Lower lobe of right lung (tissue), 2 donors: Measurements from ENCODE around the gene FGF11. TPM values are rescaled to one million over a fixed set of nuclear protein-coding genes. Genes with fewer than 3 reads are reported as not detected.
"Not testable (repeated sequence)": the region's sequence is repeated elsewhere in the genome, so short reads cannot be mapped to it uniquely, and the experiment has no call there.

Source experiments
- ATAC-seq, 2 donors: fragments of 200-7000 bp; cut with Tn5 transposase; one replicate each; pipeline ENCODE4 v1.9.1; 2020 to 2022; ENCODE audit warnings: mild to moderate bottlenecking in 2 of 2, moderate library complexity in 2 of 2
- DNase-seq: peaks from one replicate; pipeline ENCODE4 v3.0.0-alpha.2; 2020
- H3K27ac ChIP-seq: fragments of 200-600 bp; one replicate; pipeline ENCODE4 v1.8.0; 2022
- H3K27me3 ChIP-seq: fragments of 200-600 bp; one replicate; pipeline ENCODE4 v1.8.0; 2022; ENCODE audit warnings: low read depth
- H3K36me3 ChIP-seq: fragments of 200-600 bp; one replicate; pipeline ENCODE4 v1.8.0; 2022; ENCODE audit warnings: mild to moderate bottlenecking
- H3K4me1 ChIP-seq: fragments of 200-600 bp; one replicate; pipeline ENCODE4 v1.8.0; 2022
- H3K4me3 ChIP-seq: fragments of 200-600 bp; one replicate; pipeline ENCODE4 v1.8.0; 2022; ENCODE audit warnings: mild to moderate bottlenecking
- H3K9me3 ChIP-seq: fragments of 200-600 bp; one replicate; pipeline ENCODE4 v1.8.0; 2022
- CTCF ChIP-seq: fragments of 200-600 bp; IDR thresholded peaks from one replicate; pipeline ENCODE4 v1.8.0; 2022; ENCODE audit warnings: antibody characterized with exemption, mild to moderate bottlenecking
- intact Hi-C: fragments of 100-400 bp; cut with DNase I; formaldehyde crosslinking; loops from one replicate; pipeline ENCODE4 v1.11.0; 2022
- total RNA-seq: library from RNA; stranded (reverse); fragmentation: NEBNext Ultra II Directional; extraction: Animal tissue kit (Norgen Biotek cat#: 25700); gene quantifications from one replicate; pipeline ENCODE4 v1.2.1, GENCODE V29; 2021
- donor health status: DM: no; HTN: yes; CAD: no; lungs with severe emphysema.

Gene FGF11
- total RNA-seq, 1 donor from 2014 or later = 1.2 TPM

- DNase-seq (no peak), ATAC-seq (no peak)
- intact Hi-C loops = no loop called here
- TF ChIP-seq CTCF = no peak
- H3K36me3 ChIP-seq = peaks cover 53% of the 10 kb centered on the region
- no peak overlapping the region for H3K4me3 ChIP-seq
- H3K27me3 ChIP-seq = no peaks in the 10 kb centered on the region
- peak overlapping the region; percentile 61 for H3K27ac ChIP-seq
- H3K9me3 ChIP-seq = no peaks in the 10 kb centered on the region
- H3K4me1 ChIP-seq = peaks cover 50% of the 10 kb centered on the region
These were observed 27.0 kb downstream of the FGF11 start for GRCh38 chr17:7466318-7466638.

GRCh38 chr17:7466639-7467341, 27.5 kb downstream of the FGF11 start:
- intact Hi-C loops = no loop called here
- H3K4me3 ChIP-seq = no peak overlapping the region
- H3K36me3 ChIP-seq = peaks cover 49% of the 10 kb centered on the region
- H3K27me3 ChIP-seq = no peaks in the 10 kb centered on the region
- DNase-seq = peak; percentile 60
- peak overlapping the region; percentile 61 for H3K27ac ChIP-seq
- TF ChIP-seq CTCF = no peak
- no peaks in the 10 kb centered on the region for H3K9me3 ChIP-seq
- H3K4me1 ChIP-seq = peaks cover 55% of the 10 kb centered on the region
- peak; percentile 22 to 42 for ATAC-seq

- TF ChIP-seq CTCF = no peak
- DNase-seq (no peak), ATAC-seq (no peak)
- Histone ChIP-seq H3K4me3 (no peak overlapping the region), H3K27ac (peak overlapping the region; percentile 61), H3K9me3 (no peaks in the 10 kb centered on the region), H3K36me3 (peaks cover 43% of the 10 kb centered on the region), H3K27me3 (no peaks in the 10 kb centered on the region), H3K4me1 (peaks cover 61% of the 10 kb centered on the region)
- intact Hi-C loops = no loop called here
These were observed 28.2 kb downstream of the FGF11 start for GRCh38 chr17:7467498-7467897.

- no peaks in the 10 kb centered on the region for H3K27me3 ChIP-seq
- no peak overlapping the region for H3K4me3 ChIP-seq
- no peak for DNase-seq
- no peak for ATAC-seq
- peak overlapping the region; percentile 37 for H3K27ac ChIP-seq
- no peaks in the 10 kb centered on the region for H3K9me3 ChIP-seq
- H3K4me1 ChIP-seq = peaks cover 61% of the 10 kb centered on the region
- intact Hi-C loops = no loop called here
- peaks cover 36% of the 10 kb centered on the region for H3K36me3 ChIP-seq
- no peak for TF ChIP-seq CTCF
These were observed 29.0 kb downstream of the FGF11 start for GRCh38 chr17:7468290-7468689.

GRCh38 chr17:7468804-7469389, 29.6 kb downstream of the FGF11 start:
- DNase-seq (no peak), ATAC-seq (peak in 1 of 2 donors; percentile 20)
- Histone ChIP-seq H3K4me1 (peaks cover 61% of the 10 kb centered on the region), H3K27me3 (no peaks in the 10 kb centered on the region), H3K9me3 (no peaks in the 10 kb centered on the region), H3K4me3 (no peak overlapping the region), H3K27ac (peak overlapping the region; percentile 37), H3K36me3 (peaks cover 29% of the 10 kb centered on the region)
- no peak for TF ChIP-seq CTCF
- intact Hi-C loops = no loop called here

- H3K4me3 ChIP-seq, H3K27me3 ChIP-seq, DNase-seq, H3K9me3 ChIP-seq, intact Hi-C loops, H3K27ac ChIP-seq, ATAC-seq: not testable (repeated sequence)
- Histone ChIP-seq H3K4me1 (peaks cover 69% of the 10 kb centered on the region), H3K36me3 (peaks cover 22% of the 10 kb centered on the region)
These were observed 30.5 kb downstream of the FGF11 start for GRCh38 chr17:7469843-7470242.

GRCh38 chr17:7470457-7470973, 31.2 kb downstream of the FGF11 start:
- Histone ChIP-seq H3K4me1 (peaks cover 76% of the 10 kb centered on the region), H3K36me3 (peaks cover 18% of the 10 kb centered on the region)
- intact Hi-C loops = not testable (repeated sequence)

More at GRCh38 chr17:7470457-7470973, 31.2 kb downstream of the FGF11 start:
- peak overlapping the region; percentile 4 for H3K27ac ChIP-seq
- ATAC-seq, H3K4me3 ChIP-seq, H3K9me3 ChIP-seq, DNase-seq, H3K27me3 ChIP-seq: not testable (repeated sequence)
